ENCODE results near the gene RUBCN.
"Not testable (repeated sequence)": the region's sequence is repeated elsewhere in the genome, so short reads cannot be mapped to it uniquely, and the experiment has no call there.

DNA sequence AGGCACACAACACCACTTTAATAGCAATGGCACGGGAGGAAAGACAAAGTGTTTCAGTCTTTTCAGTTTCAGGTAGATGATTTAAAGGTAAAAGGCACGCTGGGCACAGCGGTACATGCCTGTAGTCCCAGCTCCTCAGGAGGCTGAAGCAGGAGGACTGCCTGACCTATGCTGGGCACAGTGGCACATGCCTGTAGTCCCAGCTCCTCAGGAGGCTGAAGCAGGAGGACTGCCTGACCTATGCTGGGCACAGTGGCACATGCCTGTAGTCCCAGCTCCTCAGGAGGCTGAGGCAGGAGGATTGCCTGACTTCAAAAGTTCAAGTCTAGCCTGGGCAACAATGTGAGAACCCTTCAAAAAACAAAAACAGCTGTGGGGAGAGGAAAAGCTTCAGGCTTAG is 8.8 kb downstream of the RUBCN start:
- not testable (repeated sequence) for TF ChIP-seq POLR2AphosphoS5 (IDR thresholded peaks at IDR 0.05; ENCODE audit: low read depth, low read length); CTCF (IDR thresholded peaks at IDR 0.05); SIN3A (IDR thresholded peaks at IDR 0.05; ENCODE audit: borderline replicate concordance, insufficient read depth, low read depth, low read length)

All from Panc1 (cell line).